K562 (cell line): Measurements from ENCODE around the gene RDH13. TPM values are rescaled to one million over a fixed set of nuclear protein-coding genes. Genes with fewer than 3 reads are reported as not detected.
A peak's percentile ranks its signal among the peaks of the same experiment; 100 is the strongest.

Source experiments
- DPF2 ChIP-seq: fragments of 450-650 bp; IDR thresholded peaks from 2 replicates; pipeline ENCODE4 v1.6.1; 2016
- EP400 ChIP-seq: fragments of 450-650 bp; IDR thresholded peaks from 2 replicates; pipeline ENCODE4 v1.6.1; 2017; ENCODE audit warnings: antibody characterized with exemption, mild to moderate bottlenecking, moderate library complexity
- FOXJ3 ChIP-seq: sonication (generic); formaldehyde crosslinking; IDR thresholded peaks from 2 replicates; pipeline ENCODE4 v1.4.0; 2020; ENCODE audit warnings: mild to moderate bottlenecking, missing genetic modification reagents
- GMEB1 ChIP-seq: fragments of 250-450 bp; sonication (Bioruptor Pico); IDR thresholded peaks from 2 replicates; pipeline ENCODE4 v1.4.0; 2020; ENCODE audit warnings: mild to moderate bottlenecking
- HNRNPH1 ChIP-seq: fragments of 200-400 bp; formaldehyde crosslinking; optimal IDR thresholded peaks from 2 replicates; pipeline ENCODE3; 2017; ENCODE audit warnings: low read depth, mild to moderate bottlenecking, low read length, moderate library complexity
- IFI16 ChIP-seq: fragments of 250-450 bp; sonication (Bioruptor Pico); IDR thresholded peaks from 2 replicates; pipeline ENCODE4 v2.1.2; 2022; ENCODE audit warnings: mild to moderate bottlenecking, inconsistent platforms
- MEIS2 ChIP-seq: fragments of 450-650 bp; IDR thresholded peaks from 2 replicates; pipeline ENCODE4 v1.6.1; 2014; ENCODE audit warnings: mild to moderate bottlenecking; ENCODE audit not compliant: partially characterized antibody
- MYC ChIP-seq, 2 experiments: fragments of 250-450 bp in 1 of 2; sonication (Bioruptor Pico) in 1 of 2; IDR thresholded peaks; 2 replicates each; pipeline versions ENCODE4 v1.5.1 to v1.6.1; 2012 to 2021; ENCODE audit warnings: low read depth in 2 of 2, borderline replicate concordance in 1 of 2, improper control_type of control experiment in 1 of 2, low read length in 1 of 2, mild to moderate bottlenecking in 1 of 2, moderate library complexity in 1 of 2
- OTX1 ChIP-seq: fragments of 450-650 bp; formaldehyde crosslinking; IDR thresholded peaks from 2 replicates; pipeline ENCODE4 v1.4.0; 2022; ENCODE audit warnings: mild to moderate bottlenecking
- POLR2H ChIP-seq: IDR thresholded peaks from 2 replicates; pipeline ENCODE4 v1.6.1; 2016; ENCODE audit warnings: missing genetic modification characterization, low read depth, mild to moderate bottlenecking, control low read depth, missing compliant biosample characterization, moderate library complexity
- PTBP1 ChIP-seq: fragments of 200-400 bp; formaldehyde crosslinking; IDR thresholded peaks from 2 replicates; pipeline ENCODE4 v1.6.1; 2017; ENCODE audit warnings: low read depth, low read length
- SIN3B ChIP-seq: fragments of 450-650 bp; IDR thresholded peaks from 2 replicates; pipeline ENCODE4 v1.6.1; 2017; ENCODE audit warnings: low read depth, mild to moderate bottlenecking, moderate library complexity
- TAL1 ChIP-seq: fragments of 450-650 bp; IDR thresholded peaks from 2 replicates; pipeline ENCODE4 v1.6.1; 2016; ENCODE audit warnings: mild to moderate bottlenecking
- THRB ChIP-seq: fragments of 450-650 bp; formaldehyde crosslinking; conservative IDR thresholded peaks from 2 replicates; pipeline ENCODE4 v1.4.0; 2022; ENCODE audit warnings: mild to moderate bottlenecking, missing genetic modification characterization
- ZBTB9 ChIP-seq: fragments of 450-650 bp; formaldehyde crosslinking; IDR thresholded peaks from 2 replicates; pipeline ENCODE4 v1.4.0; 2020; ENCODE audit warnings: mild to moderate bottlenecking, moderate library complexity
- ZNF23 ChIP-seq: fragments of 250-450 bp; sonication (Bioruptor Pico); IDR thresholded peaks from 2 replicates; pipeline ENCODE4 v1.4.0; 2020; ENCODE audit warnings: mild to moderate bottlenecking
- ZNF280B ChIP-seq: fragments of 250-450 bp; sonication (Bioruptor Pico); IDR thresholded peaks from 2 replicates; pipeline ENCODE4 v1.5.1; 2021; ENCODE audit warnings: mild to moderate bottlenecking
- ZNF282 ChIP-seq: sonication (generic); formaldehyde crosslinking; IDR thresholded peaks from 2 replicates; pipeline ENCODE4 v1.8.1; 2023; ENCODE audit warnings: missing genetic modification reagents
- ZNF316 ChIP-seq: fragments of 450-650 bp; IDR thresholded peaks from 2 replicates; pipeline ENCODE4 v1.6.1; 2016
- ZNF561 ChIP-seq: fragments of 450-650 bp; formaldehyde crosslinking; conservative IDR thresholded peaks from 2 replicates; pipeline ENCODE4 v1.4.0; 2020; ENCODE audit warnings: mild to moderate bottlenecking, moderate library complexity
- ZNF57 ChIP-seq: fragments of 450-650 bp; formaldehyde crosslinking; IDR thresholded peaks from 2 replicates; pipeline ENCODE4 v1.4.0; 2020; ENCODE audit warnings: mild to moderate bottlenecking, moderate library complexity
- polyA plus RNA-seq, 8 experiments: library from polyadenylated mRNA; depleted of rRNA in 4 of 8; stranded (reverse) in 5 of 8; unstranded in 3 of 8; fragments of >200 nt; fragmentation: Nextera tagmentation in 2 of 8; fragmentation: Illumina TruSeq in 1 of 8; extraction: Ambion mirVana in 2 of 8; extraction: Trizol in 1 of 8; gene quantifications; 2 replicates each; pipeline versions ENCODE4 v1.2.1 to v1.2.3, GENCODE V29; 2011 to 2014; ENCODE audit warnings: inconsistent platforms in 1 of 8, missing spikeins in 1 of 8
- total RNA-seq, 7 experiments: library from RNA; depleted of rRNA in 6 of 7; stranded (reverse); fragments of >200 nt in 6 of 7; fragmentation: Illumina TruSeq in 2 of 7; extraction: Trizol in 2 of 7; gene quantifications; 2 replicates each; pipeline versions ENCODE4 v1.2.1 to v1.2.3, GENCODE V29; 2011 to 2021; ENCODE audit warnings: low replicate concordance in 1 of 7
- TF ChIP-seq, protein P1 (sequence below): fragments of 250-450 bp; sonication (Bioruptor Pico); IDR thresholded peaks from 2 replicates; pipeline ENCODE4 v1.8.0; 2022; ENCODE audit warnings: inconsistent platforms

Gene RDH13
- total and polyA plus RNA-seq, 9 of the 15 experiments (the other 6 are each of a cell fraction or from before 2014, with no cell fraction given): 7.5 to 70.3 (median 39.5) TPM

DNA sequence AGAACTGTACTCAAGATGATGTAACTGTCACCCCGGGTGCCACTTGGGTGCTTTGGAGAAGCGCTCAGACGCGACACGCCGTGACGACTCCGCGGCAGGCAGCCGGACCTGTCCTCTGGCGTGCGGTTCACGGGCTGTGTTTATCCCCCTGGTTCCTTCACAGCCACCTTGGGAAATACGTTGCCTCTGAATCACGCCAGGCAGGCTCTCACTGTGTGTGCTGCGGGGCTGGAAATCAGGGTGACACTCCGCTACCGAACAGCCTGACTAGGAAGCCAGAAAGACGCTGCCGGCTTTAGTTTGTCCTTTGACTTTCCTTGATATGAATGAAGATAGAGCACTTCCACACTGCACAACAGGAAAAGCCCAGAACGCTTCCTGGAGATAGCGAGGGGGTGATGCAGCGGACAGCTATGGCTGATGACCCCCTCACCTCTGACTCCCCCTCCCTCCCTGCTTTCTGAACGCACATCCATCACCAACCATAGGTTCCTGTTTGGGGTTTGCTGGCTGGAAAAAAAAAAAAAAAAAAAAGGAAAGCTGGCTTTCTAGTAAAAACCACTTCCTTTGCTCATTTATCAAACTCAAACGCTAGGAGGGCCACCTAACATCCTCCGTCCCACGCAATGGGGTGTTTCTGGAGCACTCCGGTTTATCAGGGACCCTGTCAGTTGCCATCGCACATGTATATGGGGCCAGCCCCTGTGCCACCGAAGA is 21.2 kb downstream of the RDH13 start (continued):
- TF ChIP-seq ZBTB9 (CRISPR knock-in tag): no peak
- TF ChIP-seq GMEB1 (CRISPR knock-in tag): no peak
- TF ChIP-seq POLR2H (tag): no peak
- TF ChIP-seq PTBP1: no peak
- TF ChIP-seq FOXJ3: no peak
- TF ChIP-seq SIN3B: no peak
- TF ChIP-seq HNRNPH1: no peak
- no peak; the same call in none of the 2 replicates for TF ChIP-seq DPF2
- TF ChIP-seq IFI16: no peak
- TF ChIP-seq OTX1 (CRISPR knock-in tag): no peak
- 0 out of 2 replicates have a peak, but pooled peaks have one; percentile 10 for TF ChIP-seq THRB (CRISPR knock-in tag)
- no peak for TF ChIP-seq ZNF561 (CRISPR knock-in tag)
- TF ChIP-seq MEIS2: peak; percentile 95
- TF ChIP-seq ZNF280B (CRISPR knock-in tag): no peak
- no peak for TF ChIP-seq ZNF57 (CRISPR knock-in tag)
- TF ChIP-seq EP400: peak; percentile 42; the same call in 1 of the 2 replicates
- TF ChIP-seq MYC (IDR thresholded peaks at IDR 0.05; ENCODE audit: low read depth, low read length): no peak
- 0 out of 2 replicates have a peak, but pooled peaks have one; percentile 22 for TF ChIP-seq MYC (CRISPR knock-in tag; IDR thresholded peaks at IDR 0.05; ENCODE audit: borderline replicate concordance, low read depth)
- TF ChIP-seq ZNF316: peak; percentile 0; the same call in 1 of the 2 replicates
- TF ChIP-seq, protein P1, sequence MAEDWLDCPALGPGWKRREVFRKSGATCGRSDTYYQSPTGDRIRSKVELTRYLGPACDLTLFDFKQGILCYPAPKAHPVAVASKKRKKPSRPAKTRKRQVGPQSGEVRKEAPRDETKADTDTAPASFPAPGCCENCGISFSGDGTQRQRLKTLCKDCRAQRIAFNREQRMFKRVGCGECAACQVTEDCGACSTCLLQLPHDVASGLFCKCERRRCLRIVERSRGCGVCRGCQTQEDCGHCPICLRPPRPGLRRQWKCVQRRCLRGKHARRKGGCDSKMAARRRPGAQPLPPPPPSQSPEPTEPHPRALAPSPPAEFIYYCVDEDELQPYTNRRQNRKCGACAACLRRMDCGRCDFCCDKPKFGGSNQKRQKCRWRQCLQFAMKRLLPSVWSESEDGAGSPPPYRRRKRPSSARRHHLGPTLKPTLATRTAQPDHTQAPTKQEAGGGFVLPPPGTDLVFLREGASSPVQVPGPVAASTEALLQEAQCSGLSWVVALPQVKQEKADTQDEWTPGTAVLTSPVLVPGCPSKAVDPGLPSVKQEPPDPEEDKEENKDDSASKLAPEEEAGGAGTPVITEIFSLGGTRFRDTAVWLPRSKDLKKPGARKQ (CRISPR knock-in tag): no peak
- TF ChIP-seq TAL1: peak; percentile 24; the same call in 1 of the 2 replicates
- no peak for TF ChIP-seq ZNF23 (CRISPR knock-in tag)
- no peak for TF ChIP-seq ZNF282 (CRISPR knock-in tag)
